GM12878 (cell line): ENCODE data around the gene TTC9B. TPM values are rescaled to one million over a fixed set of nuclear protein-coding genes. Genes with fewer than 3 reads are reported as not detected.

Source experiments
- ATAC-seq: fragments of 200-7000 bp; cut with Tn5 transposase; 3 replicates; pipeline ENCODE4 v1.9.1; 2020; ENCODE audit warnings: mild to moderate bottlenecking, moderate library complexity
- BruUV-seq: library from RNA; stranded (reverse); fragments of 400-500 nt; replicated peaks from 2 replicates; lab custom pipeline; 2021; lab: Mats Ljungman, UMichigan
- CTCF ChIA-PET: fragments of 300-600 bp; sonication (Branson Sonifier 250); formaldehyde crosslinking; extraction: SDS; loops from one replicate; lab custom pipeline; 2021; ENCODE audit warnings: inconsistent platforms; lab: Yijun Ruan, JAX
- POLR2A ChIA-PET: fragments of 350-600 bp; formaldehyde crosslinking; extraction: SDS; loops from one replicate; lab custom pipeline; 2021; ENCODE audit warnings: inconsistent platforms; lab: Charles Lee
- RAD21 ChIA-PET: fragments of 300-600 bp; sonication (Branson Sonifier 250); formaldehyde crosslinking; loops from one replicate; lab custom pipeline; 2023; ENCODE audit warnings: antibody characterized with exemption; ENCODE audit not compliant: unreplicated experiment; lab: Charles Lee
- SMC1A ChIA-PET: fragments of 300-600 bp; sonication (Branson Sonifier 250); formaldehyde crosslinking; loops from one replicate; lab custom pipeline; 2023; ENCODE audit not compliant: unreplicated experiment, uncharacterized antibody; lab: Charles Lee
- DNase-seq: peaks from one replicate; pipeline ENCODE4 v3.0.0-alpha.2; 2011; ENCODE audit warnings: low read depth, low spot score
- FAIRE-seq: peaks from 3 replicates; lab custom pipeline; 2011; peaks lifted over from hg19 to GRCh38; lab: Jason Lieb, UNC
- H2AFZ ChIP-seq: 2 replicates; pipeline ENCODE4 v1.6.0; 2011; ENCODE audit warnings: low read depth, low read length, control low read depth; ENCODE audit not compliant: control insufficient read depth
- H3K27ac ChIP-seq: 2 replicates; pipeline ENCODE4 v1.5.1; 2011; ENCODE audit warnings: control low read depth; ENCODE audit not compliant: control insufficient read depth, insufficient read depth
- H3K27me3 ChIP-seq, 2 experiments: replicated peaks in 1 of 2; 2 replicates each; pipeline versions ENCODE4 v1.6.0 to v1.6.1; 2011; ENCODE audit warnings: low read length in 1 of 2; ENCODE audit not compliant: control insufficient read depth in 2 of 2, insufficient read depth in 2 of 2
- H3K36me3 ChIP-seq, 2 experiments: 2 replicates each; pipeline ENCODE4 v1.5.1; 2011; ENCODE audit warnings: low read length in 1 of 2; ENCODE audit not compliant: control insufficient read depth in 2 of 2, insufficient read depth in 2 of 2
- H3K4me1 ChIP-seq: 2 replicates; pipeline ENCODE4 v1.6.1; 2011; ENCODE audit warnings: mild to moderate bottlenecking, low read length, moderate library complexity, mixed read lengths; ENCODE audit not compliant: control insufficient read depth, insufficient read depth
- H3K4me2 ChIP-seq: 2 replicates; pipeline ENCODE4 v1.6.0; 2011; ENCODE audit warnings: control low read depth; ENCODE audit not compliant: control insufficient read depth, insufficient read depth
- H3K4me3 ChIP-seq: fragments of 200-600 bp; sonication (generic); 2 replicates; pipeline ENCODE4 v1.5.1; 2016
- H3K79me2 ChIP-seq: 2 replicates; pipeline ENCODE4 v1.6.0; 2011; ENCODE audit warnings: low read length; ENCODE audit not compliant: control insufficient read depth, insufficient read depth
- H3K9ac ChIP-seq: 2 replicates; pipeline ENCODE4 v1.8.0; 2011; ENCODE audit warnings: low read length, control low read depth, mixed read lengths; ENCODE audit not compliant: control insufficient read depth, insufficient read depth
- H3K9me3 ChIP-seq: replicated peaks from 3 replicates; pipeline ENCODE4 v1.5.1; 2011; ENCODE audit warnings: mild to moderate bottlenecking, low read length; ENCODE audit not compliant: control insufficient read depth, insufficient read depth
- H4K20me1 ChIP-seq: 2 replicates; pipeline ENCODE4 v1.6.0; 2011; ENCODE audit not compliant: control insufficient read depth, insufficient read depth
- ATF7 ChIP-seq: fragments of 450-650 bp; IDR thresholded peaks from 2 replicates; pipeline ENCODE4 v1.6.1; 2016; ENCODE audit warnings: low read depth, mild to moderate bottlenecking
- HCFC1 ChIP-seq: fragments of 150-350 bp; IDR thresholded peaks from 2 replicates; pipeline ENCODE4 v1.6.1; 2014; ENCODE audit warnings: low read length
- RELB ChIP-seq: fragments of 450-650 bp; IDR thresholded peaks from 2 replicates; pipeline ENCODE4 v1.6.1; 2017; ENCODE audit warnings: low read depth, mild to moderate bottlenecking, moderate library complexity
- ZBTB40 ChIP-seq: fragments of 450-650 bp; IDR thresholded peaks from 2 replicates; pipeline ENCODE4 v1.6.1; 2016; ENCODE audit warnings: mild to moderate bottlenecking, moderate library complexity, borderline replicate concordance
- ZNF24 ChIP-seq: fragments of 450-650 bp; IDR thresholded peaks from 2 replicates; pipeline ENCODE4 v1.6.1; 2017; ENCODE audit warnings: antibody characterized with exemption, mild to moderate bottlenecking
- ZNF622 ChIP-seq: fragments of 450-650 bp; IDR thresholded peaks from 2 replicates; pipeline ENCODE4 v1.6.1; 2017; ENCODE audit warnings: mild to moderate bottlenecking, inconsistent platforms
- in situ Hi-C: fragments of 300-500 bp; cut with MboI; formaldehyde crosslinking; loops from 9 replicates; pipeline ENCODE4 v1.14.3; 2018; ENCODE audit warnings: mixed read lengths
- intact Hi-C: fragments of 100-400 bp; cut with micrococcal nuclease; formaldehyde crosslinking; loops from one replicate; pipeline ENCODE4 v1.14.2; 2022; ENCODE audit not compliant: unreplicated experiment
- polyA plus RNA-seq, 11 experiments: library from polyadenylated mRNA; depleted of rRNA in 4 of 11; unstranded in 6 of 11; stranded (reverse) in 5 of 11; fragments of >200 nt; fragmentation: Nextera tagmentation in 4 of 11; fragmentation: Illumina TruSeq in 1 of 11; extraction: Ambion mirVana in 4 of 11; extraction: Trizol in 1 of 11; gene quantifications; 1 replicate in 1 of 11; 2 replicates in 10 of 11; pipeline versions ENCODE4 v1.2.1 to v1.2.3, GENCODE V29; 2011 to 2016; ENCODE audit warnings: inconsistent platforms in 2 of 11, missing spikeins in 2 of 11, low read depth in 1 of 11
- total RNA-seq, 4 experiments: library from RNA; depleted of rRNA in 3 of 4; stranded (reverse); fragments of >200 nt in 3 of 4; fragmentation: Illumina TruSeq in 1 of 4; extraction: Trizol in 1 of 4; gene quantifications; 2 replicates each; pipeline versions ENCODE4 v1.2.1 to v1.2.3, GENCODE V29; 2013 to 2021
- TF ChIP-seq, protein P1 (sequence below), 3 experiments: IDR thresholded peaks in 2 of 3; conservative IDR thresholded peaks in 1 of 3; 2 replicates each; pipeline ENCODE4 v1.5.1; 2011; ENCODE audit warnings: low read depth in 3 of 3, low read length in 3 of 3, mild to moderate bottlenecking in 3 of 3, control low read depth in 2 of 3, moderate library complexity in 2 of 3, inconsistent platforms in 1 of 3, mixed read lengths in 1 of 3; ENCODE audit not compliant: control insufficient read depth in 2 of 3, insufficient read depth in 1 of 3; ENCODE audit errors: extremely low read depth in 1 of 3

The TTC9B gene
- total and polyA plus RNA-seq, 10 of the 15 experiments (the other 5 are each of a cell fraction or from before 2014, with no cell fraction given): 0.04 to 0.14 (median 0.10) TPM; not detected in 7

DNA sequence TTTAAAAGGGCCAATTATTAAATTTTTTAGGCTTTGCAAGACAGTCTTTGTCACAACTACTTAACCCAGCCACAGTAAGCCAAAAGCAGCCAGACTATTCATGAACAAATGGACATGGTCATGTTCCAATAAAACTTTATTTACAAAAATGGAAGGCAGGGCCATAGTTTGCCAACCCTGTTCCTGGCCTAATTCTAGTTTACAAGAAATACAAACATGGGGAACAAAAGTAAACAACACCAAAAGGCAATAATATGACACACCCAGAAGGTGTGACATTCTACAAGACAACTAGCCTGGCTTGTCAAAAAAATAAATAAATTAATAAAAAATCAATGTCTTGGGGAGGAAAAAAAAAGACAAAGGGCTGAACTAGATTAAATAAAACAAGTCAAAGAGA lies 33.1 kb upstream of the TTC9B start:
- ChIA-PET RAD21 (no interaction called here), POLR2A (no interaction called here)
- intact Hi-C loops: no loop called here
- H3K4me3 ChIP-seq: no peak overlapping the region
- BruUV-seq: TSS peak; percentile 42
- H2AFZ ChIP-seq: no peak overlapping the region
- no peaks in the 10 kb centered on the region for H3K27me3 ChIP-seq
- no peak overlapping the region for H3K4me2 ChIP-seq
- H3K79me2 ChIP-seq: peaks cover 2% of the 10 kb centered on the region; the same call in 1 of the 2 replicates
- H3K4me1 ChIP-seq: no peaks in the 10 kb centered on the region
- no peak for DNase-seq
- TF ChIP-seq RELB: no peak
- no peak for TF ChIP-seq ZNF622
- TF ChIP-seq ATF7: no peak
- TF ChIP-seq, protein P1, sequence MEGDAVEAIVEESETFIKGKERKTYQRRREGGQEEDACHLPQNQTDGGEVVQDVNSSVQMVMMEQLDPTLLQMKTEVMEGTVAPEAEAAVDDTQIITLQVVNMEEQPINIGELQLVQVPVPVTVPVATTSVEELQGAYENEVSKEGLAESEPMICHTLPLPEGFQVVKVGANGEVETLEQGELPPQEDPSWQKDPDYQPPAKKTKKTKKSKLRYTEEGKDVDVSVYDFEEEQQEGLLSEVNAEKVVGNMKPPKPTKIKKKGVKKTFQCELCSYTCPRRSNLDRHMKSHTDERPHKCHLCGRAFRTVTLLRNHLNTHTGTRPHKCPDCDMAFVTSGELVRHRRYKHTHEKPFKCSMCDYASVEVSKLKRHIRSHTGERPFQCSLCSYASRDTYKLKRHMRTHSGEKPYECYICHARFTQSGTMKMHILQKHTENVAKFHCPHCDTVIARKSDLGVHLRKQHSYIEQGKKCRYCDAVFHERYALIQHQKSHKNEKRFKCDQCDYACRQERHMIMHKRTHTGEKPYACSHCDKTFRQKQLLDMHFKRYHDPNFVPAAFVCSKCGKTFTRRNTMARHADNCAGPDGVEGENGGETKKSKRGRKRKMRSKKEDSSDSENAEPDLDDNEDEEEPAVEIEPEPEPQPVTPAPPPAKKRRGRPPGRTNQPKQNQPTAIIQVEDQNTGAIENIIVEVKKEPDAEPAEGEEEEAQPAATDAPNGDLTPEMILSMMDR (IDR thresholded peaks at IDR 0.05 in 2 of 3, conservative IDR thresholded peaks at IDR 0.05 in 1 of 3; ENCODE audit: control insufficient read depth in 2 of 3, extremely low read depth in 1 of 3, insufficient read depth in 1 of 3, low read depth in 3 of 3, low read length in 3 of 3): no peak
- no peak for TF ChIP-seq HCFC1
- TF ChIP-seq ZBTB40: peak; percentile 82
- TF ChIP-seq ZNF24: no peak
- TF ChIP-seq, all 136 proteins: peak for 1
- H3K9ac ChIP-seq: no peak overlapping the region
- peaks cover 25 to 29% of the 10 kb centered on the region in 2 experiments; a peak in 3 of 4 replicates for H3K36me3 ChIP-seq
- ATAC-seq (no peak), FAIRE-seq (no peak)
- H3K9me3 ChIP-seq: no peaks in the 10 kb centered on the region
- no peaks in the 10 kb centered on the region for H4K20me1 ChIP-seq
- ChIA-PET SMC1A (no interaction called here), CTCF (no interaction called here)
- H3K27ac ChIP-seq: no peak overlapping the region
- in situ Hi-C loops: no loop called here
